ENCODE measurements around the gene OVOL2. TPM values are rescaled to one million over a fixed set of nuclear protein-coding genes. Genes with fewer than 3 reads are reported as not detected.

OVOL2 gene
- polyA plus RNA-seq, 1 of the 3 experiments (the other 2 are of a cell fraction), result not detected

DNA sequence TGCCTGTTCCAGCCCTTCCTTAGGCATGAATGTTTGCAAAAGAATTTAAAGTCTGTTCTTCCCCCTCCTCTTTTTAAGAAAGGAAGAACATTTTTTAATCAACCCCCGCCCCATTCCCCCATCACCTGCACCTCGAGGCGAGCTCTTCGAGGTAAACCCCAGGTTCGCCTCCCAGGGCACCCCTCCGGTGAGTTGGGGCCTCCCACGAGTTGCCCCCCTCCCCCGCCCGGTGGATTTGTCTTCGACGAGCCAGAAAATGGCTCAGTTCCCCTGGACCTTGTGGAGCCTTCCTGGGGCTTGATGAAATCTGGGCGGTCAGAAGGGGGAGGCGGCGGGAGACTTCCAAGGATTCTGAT lies 256 bp upstream of the OVOL2 start:
- Histone ChIP-seq H3K4me3 (ENCODE audit: low read depth in 2 of 2, low read length in 1 of 2) (no peak overlapping the region; a peak in 1 of 4 replicates), H3K79me2 (ENCODE audit: insufficient read depth) (no peaks in the 10 kb centered on the region), H3K9ac (no peak overlapping the region), H2AFZ (ENCODE audit: low read depth) (no peak overlapping the region), H4K20me1 (ENCODE audit: insufficient read depth) (no peaks in the 10 kb centered on the region), H3K4me2 (no peak overlapping the region), H3K9me3 (no peaks in the 10 kb centered on the region), H3K27ac (ENCODE audit: low read depth in 2 of 2, low read length in 1 of 2) (no peak overlapping the region), H3K4me1 (ENCODE audit: control insufficient read depth in 1 of 2, insufficient read depth in 2 of 2, low read depth in 1 of 2, low read length in 1 of 2) (peaks cover 0 to 4% of the 10 kb centered on the region in 2 experiments; a peak in 1 of 4 replicates), H3K27me3 (ENCODE audit: insufficient read depth) (peaks cover 92% of the 10 kb centered on the region), H3F3A (replicated peaks; ENCODE audit: insufficient read depth) (no peaks in the 10 kb centered on the region), H3K36me3 (replicated peaks in 1 of 2; ENCODE audit: control insufficient read depth in 1 of 2, insufficient read depth in 2 of 2, low read length in 1 of 2) (no peaks in the 10 kb centered on the region), H3K9me2 (no peaks in the 10 kb centered on the region)
- ChIA-PET CTCF (interaction anchor here (0.7 kb wide), 1 partner anchor 23 kb away, joined by 3 read pairs; no protein-coding TSS in a partner anchor), POLR2A (no interaction called here)
- 22% methylated on average over 14 of the region's 14 CpGs for WGBS (ENCODE audit: low lambda C conversion rate)
- peak; percentile 31 for DNase-seq
- TF ChIP-seq RAD21 (IDR thresholded peaks at IDR 0.05; ENCODE audit: low read length) (no peak), SIN3A (IDR thresholded peaks at IDR 0.05; ENCODE audit: borderline replicate concordance, low read depth, low read length) (no peak), POLR2AphosphoS5 (IDR thresholded peaks at IDR 0.05; ENCODE audit: low read depth, low read length) (no peak), GATA2 (CRISPR knock-in tag; IDR thresholded peaks at IDR 0.05) (no peak), RXRA (IDR thresholded peaks at IDR 0.05; ENCODE audit: borderline replicate concordance, low read depth) (no peak), CHD2 (IDR thresholded peaks at IDR 0.05; ENCODE audit: low read length, partially characterized antibody) (no peak), MAX (IDR thresholded peaks at IDR 0.05; ENCODE audit: low read depth) (no peak), RCOR1 (IDR thresholded peaks at IDR 0.05; ENCODE audit: low read length) (no peak), MXI1 (IDR thresholded peaks at IDR 0.05; ENCODE audit: low read depth, low read length) (no peak)
- TF ChIP-seq, protein P1, sequence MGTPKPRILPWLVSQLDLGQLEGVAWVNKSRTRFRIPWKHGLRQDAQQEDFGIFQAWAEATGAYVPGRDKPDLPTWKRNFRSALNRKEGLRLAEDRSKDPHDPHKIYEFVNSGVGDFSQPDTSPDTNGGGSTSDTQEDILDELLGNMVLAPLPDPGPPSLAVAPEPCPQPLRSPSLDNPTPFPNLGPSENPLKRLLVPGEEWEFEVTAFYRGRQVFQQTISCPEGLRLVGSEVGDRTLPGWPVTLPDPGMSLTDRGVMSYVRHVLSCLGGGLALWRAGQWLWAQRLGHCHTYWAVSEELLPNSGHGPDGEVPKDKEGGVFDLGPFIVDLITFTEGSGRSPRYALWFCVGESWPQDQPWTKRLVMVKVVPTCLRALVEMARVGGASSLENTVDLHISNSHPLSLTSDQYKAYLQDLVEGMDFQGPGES (IDR thresholded peaks at IDR 0.05; ENCODE audit: low read depth, low read length), result no peak

DNA sequence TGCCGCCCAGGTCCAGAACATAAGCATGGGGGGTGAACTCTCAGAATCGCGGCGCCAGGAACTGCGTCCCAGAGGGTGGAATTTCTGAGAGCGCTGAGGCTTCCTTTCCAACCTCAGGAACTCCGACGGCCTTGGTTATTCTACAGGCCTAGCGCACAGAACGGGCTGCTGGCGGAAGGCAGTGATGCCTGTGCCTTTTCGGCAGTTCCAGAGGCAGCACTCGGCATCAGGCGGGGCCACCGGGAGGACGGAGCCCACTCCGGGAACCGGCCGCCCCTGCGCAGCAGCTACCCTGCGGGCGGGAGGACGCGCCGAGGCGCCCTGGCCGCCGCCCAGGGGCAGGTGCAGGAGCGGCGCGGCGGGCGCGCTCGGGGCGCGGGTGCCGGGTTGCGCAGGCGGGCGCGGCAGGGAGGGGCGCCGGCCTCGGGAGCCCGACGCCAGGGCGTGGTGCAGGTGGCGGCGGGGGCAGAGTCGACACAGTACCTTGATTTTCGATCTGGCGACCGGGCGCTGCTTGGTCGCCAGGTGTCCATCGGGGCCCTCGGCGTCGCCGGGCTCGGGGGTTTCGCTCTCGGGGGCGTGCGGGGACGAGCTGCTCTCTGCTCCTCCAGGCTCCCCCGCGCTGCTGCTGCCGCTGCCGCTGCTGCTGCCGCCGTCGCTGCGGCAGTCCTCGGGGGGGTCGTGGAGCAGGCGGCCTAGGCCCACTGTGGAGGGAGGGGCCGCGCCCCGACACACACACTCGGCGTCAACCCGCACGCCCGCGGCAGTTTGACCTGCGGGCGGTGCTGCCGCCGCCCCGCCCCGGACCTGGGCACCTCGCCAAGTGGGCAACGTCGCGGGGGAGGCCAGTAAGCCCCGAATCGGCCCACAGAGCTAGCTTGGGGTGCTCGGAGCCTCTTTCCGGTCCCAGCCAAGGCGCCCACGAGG lies 1.3 kb downstream of the OVOL2 start:
- H3K79me2 ChIP-seq (ENCODE audit: insufficient read depth), result no peaks in the 10 kb centered on the region
- no peaks in the 10 kb centered on the region for H4K20me1 ChIP-seq (ENCODE audit: insufficient read depth)
- peak; percentile 56 for DNase-seq
- no peaks in the 10 kb centered on the region for H3K36me3 ChIP-seq (replicated peaks in 1 of 2; ENCODE audit: control insufficient read depth in 1 of 2, insufficient read depth in 2 of 2, low read length in 1 of 2)
- WGBS (ENCODE audit: low lambda C conversion rate), result 1% methylated on average over 22 of the region's 103 CpGs
- peak overlapping the region; percentile 44; the same call in 1 of the 2 replicates for H3K4me2 ChIP-seq
- no peak overlapping the region for H2AFZ ChIP-seq (ENCODE audit: low read depth)
- H3K4me1 ChIP-seq (ENCODE audit: control insufficient read depth in 1 of 2, insufficient read depth in 2 of 2, low read depth in 1 of 2, low read length in 1 of 2), result peaks cover 0 to 4% of the 10 kb centered on the region in 2 experiments; a peak in 1 of 4 replicates
- CTCF ChIA-PET, result no interaction called here
- H3K27ac ChIP-seq (ENCODE audit: low read depth in 2 of 2, low read length in 1 of 2), result no peak overlapping the region
- no peak overlapping the region for H3K9ac ChIP-seq
- TF ChIP-seq GABPA (IDR thresholded peaks at IDR 0.05; ENCODE audit: low read depth), result no peak
- TF ChIP-seq TEAD4 (IDR thresholded peaks at IDR 0.05; ENCODE audit: borderline replicate concordance, insufficient read depth), result no peak
- TF ChIP-seq CTCF (IDR thresholded peaks at IDR 0.05), result no peak
- TF ChIP-seq CHD2 (IDR thresholded peaks at IDR 0.05; ENCODE audit: low read length, partially characterized antibody), result no peak
- no peak for TF ChIP-seq JUND (IDR thresholded peaks at IDR 0.05)
- TF ChIP-seq, protein P2, sequence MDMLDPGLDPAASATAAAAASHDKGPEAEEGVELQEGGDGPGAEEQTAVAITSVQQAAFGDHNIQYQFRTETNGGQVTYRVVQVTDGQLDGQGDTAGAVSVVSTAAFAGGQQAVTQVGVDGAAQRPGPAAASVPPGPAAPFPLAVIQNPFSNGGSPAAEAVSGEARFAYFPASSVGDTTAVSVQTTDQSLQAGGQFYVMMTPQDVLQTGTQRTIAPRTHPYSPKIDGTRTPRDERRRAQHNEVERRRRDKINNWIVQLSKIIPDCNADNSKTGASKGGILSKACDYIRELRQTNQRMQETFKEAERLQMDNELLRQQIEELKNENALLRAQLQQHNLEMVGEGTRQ (IDR thresholded peaks at IDR 0.05; ENCODE audit: borderline replicate concordance, low read depth, low read length), result no peak
- no peak for TF ChIP-seq FOSL2 (IDR thresholded peaks at IDR 0.05; ENCODE audit: borderline replicate concordance, low read depth)
- no peak for TF ChIP-seq RCOR1 (IDR thresholded peaks at IDR 0.05; ENCODE audit: low read length)
- no peak for TF ChIP-seq SMC3 (IDR thresholded peaks at IDR 0.05; ENCODE audit: low read depth, low read length)
- TF ChIP-seq YY1 (IDR thresholded peaks at IDR 0.05; ENCODE audit: low read depth), result no peak
- TF ChIP-seq SIN3A (IDR thresholded peaks at IDR 0.05; ENCODE audit: borderline replicate concordance, low read depth, low read length), result no peak
- TF ChIP-seq FOXM1 (IDR thresholded peaks at IDR 0.05; ENCODE audit: low read depth), result no peak
- TF ChIP-seq RXRA (IDR thresholded peaks at IDR 0.05; ENCODE audit: borderline replicate concordance, low read depth), result no peak
- no peaks in the 10 kb centered on the region for H3K9me2 ChIP-seq
- peaks cover 91% of the 10 kb centered on the region for H3K27me3 ChIP-seq (ENCODE audit: insufficient read depth)
- no peaks in the 10 kb centered on the region for H3F3A ChIP-seq (replicated peaks; ENCODE audit: insufficient read depth)
- no peaks in the 10 kb centered on the region for H3K9me3 ChIP-seq
- peak overlapping the region in 1 of 2 experiments; percentile 10; a peak in 2 of 4 replicates for H3K4me3 ChIP-seq (ENCODE audit: low read depth in 2 of 2, low read length in 1 of 2)
- POLR2A ChIA-PET, result no interaction called here
